GM12878 (cell line): ENCODE data around the gene TWF1. TPM values are rescaled to one million over a fixed set of nuclear protein-coding genes. Genes with fewer than 3 reads are reported as not detected.

Experiments used
- ATAC-seq: fragments of 200-7000 bp; cut with Tn5 transposase; 3 replicates; pipeline ENCODE4 v1.9.1; 2020; ENCODE audit warnings: mild to moderate bottlenecking, moderate library complexity
- BruUV-seq: library from RNA; stranded (reverse); fragments of 400-500 nt; replicated peaks from 2 replicates; lab custom pipeline; 2021; lab: Mats Ljungman, UMichigan
- CTCF ChIA-PET: fragments of 300-600 bp; sonication (Branson Sonifier 250); formaldehyde crosslinking; extraction: SDS; loops from one replicate; lab custom pipeline; 2021; ENCODE audit warnings: inconsistent platforms; lab: Yijun Ruan, JAX
- POLR2A ChIA-PET: fragments of 350-600 bp; formaldehyde crosslinking; extraction: SDS; loops from one replicate; lab custom pipeline; 2021; ENCODE audit warnings: inconsistent platforms; lab: Charles Lee
- RAD21 ChIA-PET: fragments of 300-600 bp; sonication (Branson Sonifier 250); formaldehyde crosslinking; loops from one replicate; lab custom pipeline; 2023; ENCODE audit warnings: antibody characterized with exemption; ENCODE audit not compliant: unreplicated experiment; lab: Charles Lee
- SMC1A ChIA-PET: fragments of 300-600 bp; sonication (Branson Sonifier 250); formaldehyde crosslinking; loops from one replicate; lab custom pipeline; 2023; ENCODE audit not compliant: unreplicated experiment, uncharacterized antibody; lab: Charles Lee
- DNase-seq: peaks from one replicate; pipeline ENCODE4 v3.0.0-alpha.2; 2011; ENCODE audit warnings: low read depth, low spot score
- FAIRE-seq: peaks from 3 replicates; lab custom pipeline; 2011; peaks lifted over from hg19 to GRCh38; lab: Jason Lieb, UNC
- H2AFZ ChIP-seq: 2 replicates; pipeline ENCODE4 v1.6.0; 2011; ENCODE audit warnings: low read depth, low read length, control low read depth; ENCODE audit not compliant: control insufficient read depth
- H3K27ac ChIP-seq: 2 replicates; pipeline ENCODE4 v1.5.1; 2011; ENCODE audit warnings: control low read depth; ENCODE audit not compliant: control insufficient read depth, insufficient read depth
- H3K27me3 ChIP-seq, 2 experiments: replicated peaks in 1 of 2; 2 replicates each; pipeline versions ENCODE4 v1.6.0 to v1.6.1; 2011; ENCODE audit warnings: low read length in 1 of 2; ENCODE audit not compliant: control insufficient read depth in 2 of 2, insufficient read depth in 2 of 2
- H3K36me3 ChIP-seq, 2 experiments: 2 replicates each; pipeline ENCODE4 v1.5.1; 2011; ENCODE audit warnings: low read length in 1 of 2; ENCODE audit not compliant: control insufficient read depth in 2 of 2, insufficient read depth in 2 of 2
- H3K4me1 ChIP-seq: 2 replicates; pipeline ENCODE4 v1.6.1; 2011; ENCODE audit warnings: mild to moderate bottlenecking, low read length, moderate library complexity, mixed read lengths; ENCODE audit not compliant: control insufficient read depth, insufficient read depth
- H3K4me2 ChIP-seq: 2 replicates; pipeline ENCODE4 v1.6.0; 2011; ENCODE audit warnings: control low read depth; ENCODE audit not compliant: control insufficient read depth, insufficient read depth
- H3K4me3 ChIP-seq: fragments of 200-600 bp; sonication (generic); 2 replicates; pipeline ENCODE4 v1.5.1; 2016
- H3K79me2 ChIP-seq: 2 replicates; pipeline ENCODE4 v1.6.0; 2011; ENCODE audit warnings: low read length; ENCODE audit not compliant: control insufficient read depth, insufficient read depth
- H3K9ac ChIP-seq: 2 replicates; pipeline ENCODE4 v1.8.0; 2011; ENCODE audit warnings: low read length, control low read depth, mixed read lengths; ENCODE audit not compliant: control insufficient read depth, insufficient read depth
- H3K9me3 ChIP-seq: replicated peaks from 3 replicates; pipeline ENCODE4 v1.5.1; 2011; ENCODE audit warnings: mild to moderate bottlenecking, low read length; ENCODE audit not compliant: control insufficient read depth, insufficient read depth
- H4K20me1 ChIP-seq: 2 replicates; pipeline ENCODE4 v1.6.0; 2011; ENCODE audit not compliant: control insufficient read depth, insufficient read depth
- BHLHE40 ChIP-seq, 2 experiments: fragments of 450-650 bp in 1 of 2; IDR thresholded peaks; 2 replicates each; pipeline ENCODE4 v1.6.1; 2011 to 2017; ENCODE audit warnings: low read depth in 2 of 2, borderline replicate concordance in 1 of 2, improper control_type of control experiment in 1 of 2, low read length in 1 of 2, mild to moderate bottlenecking in 1 of 2
- CHD2 ChIP-seq: IDR thresholded peaks from 2 replicates; pipeline ENCODE4 v1.6.1; 2011; ENCODE audit warnings: low read depth, low read length, improper control_type of control experiment, borderline replicate concordance
- HCFC1 ChIP-seq: fragments of 150-350 bp; IDR thresholded peaks from 2 replicates; pipeline ENCODE4 v1.6.1; 2014; ENCODE audit warnings: low read length
- NR2F1 ChIP-seq: fragments of 450-650 bp; conservative IDR thresholded peaks from 2 replicates; pipeline ENCODE4 v1.6.1; 2017; ENCODE audit warnings: mild to moderate bottlenecking
- POU2F2 ChIP-seq: IDR thresholded peaks from 3 replicates; pipeline ENCODE4 v1.6.1; 2011; ENCODE audit warnings: low read depth, mild to moderate bottlenecking, low read length, borderline replicate concordance
- RAD51 ChIP-seq: fragments of 450-650 bp; IDR thresholded peaks from 2 replicates; pipeline ENCODE4 v1.6.1; 2016; ENCODE audit warnings: moderate library complexity, mild to moderate bottlenecking, inconsistent platforms
- TBL1XR1 ChIP-seq: IDR thresholded peaks from 2 replicates; pipeline ENCODE4 v1.6.1; 2012; ENCODE audit warnings: low read depth, low read length, improper control_type of control experiment
- TCF12 ChIP-seq: IDR thresholded peaks from 2 replicates; pipeline ENCODE4 v1.6.1; 2011; ENCODE audit warnings: low read depth, mild to moderate bottlenecking, low read length
- YBX1 ChIP-seq: fragments of 450-650 bp; IDR thresholded peaks from 2 replicates; pipeline ENCODE4 v1.6.1; 2016; ENCODE audit warnings: antibody characterized with exemption
- ZNF24 ChIP-seq: fragments of 450-650 bp; IDR thresholded peaks from 2 replicates; pipeline ENCODE4 v1.6.1; 2017; ENCODE audit warnings: antibody characterized with exemption, mild to moderate bottlenecking
- WGBS: methylation state at CpG from one replicate; pipeline ENCODE4 v1.1.6; 2016; ENCODE audit warnings: low lambda C conversion rate; ENCODE audit not compliant: insufficient replicate concordance, insufficient coverage; ENCODE audit errors: missing lambda C conversion rate; 5-methylcytosine and 5-hydroxymethylcytosine counted together
- in situ Hi-C: fragments of 300-500 bp; cut with MboI; formaldehyde crosslinking; loops from 9 replicates; pipeline ENCODE4 v1.14.3; 2018; ENCODE audit warnings: mixed read lengths
- intact Hi-C: fragments of 100-400 bp; cut with micrococcal nuclease; formaldehyde crosslinking; loops from one replicate; pipeline ENCODE4 v1.14.2; 2022; ENCODE audit not compliant: unreplicated experiment
- polyA plus RNA-seq, 11 experiments: library from polyadenylated mRNA; depleted of rRNA in 4 of 11; unstranded in 6 of 11; stranded (reverse) in 5 of 11; fragments of >200 nt; fragmentation: Nextera tagmentation in 4 of 11; fragmentation: Illumina TruSeq in 1 of 11; extraction: Ambion mirVana in 4 of 11; extraction: Trizol in 1 of 11; gene quantifications; 1 replicate in 1 of 11; 2 replicates in 10 of 11; pipeline versions ENCODE4 v1.2.1 to v1.2.3, GENCODE V29; 2011 to 2016; ENCODE audit warnings: inconsistent platforms in 2 of 11, missing spikeins in 2 of 11, low read depth in 1 of 11
- total RNA-seq, 4 experiments: library from RNA; depleted of rRNA in 3 of 4; stranded (reverse); fragments of >200 nt in 3 of 4; fragmentation: Illumina TruSeq in 1 of 4; extraction: Trizol in 1 of 4; gene quantifications; 2 replicates each; pipeline versions ENCODE4 v1.2.1 to v1.2.3, GENCODE V29; 2013 to 2021
- TF ChIP-seq, protein P1 (sequence below): fragments of 450-650 bp; IDR thresholded peaks from 2 replicates; pipeline ENCODE4 v1.6.1; 2017; ENCODE audit warnings: borderline replicate concordance
- TF ChIP-seq, protein P2 (sequence below): IDR thresholded peaks from 2 replicates; pipeline ENCODE4 v1.6.1; 2011; ENCODE audit warnings: mild to moderate bottlenecking, low read depth, low read length, moderate library complexity; ENCODE audit not compliant: insufficient replicate concordance

Gene TWF1
- total and polyA plus RNA-seq, 10 of the 15 experiments (the other 5 are each of a cell fraction or from before 2014, with no cell fraction given): 8.7 to 23.5 (median 18.4) TPM

DNA sequence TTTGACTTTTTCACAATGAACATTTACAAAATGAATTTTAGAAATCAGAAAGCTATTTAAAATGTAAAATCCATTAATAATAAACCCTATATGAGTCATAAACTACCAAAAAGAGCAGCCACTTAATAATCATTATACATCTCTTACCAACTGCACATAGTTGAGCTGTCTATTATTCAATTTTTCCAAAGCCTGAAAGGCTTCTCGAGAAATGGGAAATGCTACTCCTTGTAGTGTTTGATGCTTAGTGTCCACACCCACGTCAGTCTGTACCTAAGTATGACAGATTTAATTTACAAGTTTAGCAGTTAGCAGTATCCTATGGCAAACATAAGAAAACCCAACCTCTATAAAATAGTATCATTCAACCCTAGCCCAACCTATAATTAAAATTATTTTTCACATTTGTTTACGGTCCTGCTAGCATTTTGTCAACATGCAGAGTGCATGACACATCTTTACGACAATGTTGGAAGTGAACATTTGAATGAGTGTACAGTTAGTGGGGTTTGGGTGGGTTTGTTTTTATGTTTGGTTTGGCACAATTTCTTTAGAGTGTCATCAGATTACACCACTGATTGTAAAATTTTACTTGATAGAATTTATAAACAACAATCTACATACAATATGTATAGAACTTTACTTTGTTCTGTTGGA lies 8.4 kb downstream of the TWF1 start (continued):
- TF ChIP-seq HCFC1 (no peak), TCF12 (no peak), NR2F1 (no peak), TBL1XR1 (no peak)

DNA sequence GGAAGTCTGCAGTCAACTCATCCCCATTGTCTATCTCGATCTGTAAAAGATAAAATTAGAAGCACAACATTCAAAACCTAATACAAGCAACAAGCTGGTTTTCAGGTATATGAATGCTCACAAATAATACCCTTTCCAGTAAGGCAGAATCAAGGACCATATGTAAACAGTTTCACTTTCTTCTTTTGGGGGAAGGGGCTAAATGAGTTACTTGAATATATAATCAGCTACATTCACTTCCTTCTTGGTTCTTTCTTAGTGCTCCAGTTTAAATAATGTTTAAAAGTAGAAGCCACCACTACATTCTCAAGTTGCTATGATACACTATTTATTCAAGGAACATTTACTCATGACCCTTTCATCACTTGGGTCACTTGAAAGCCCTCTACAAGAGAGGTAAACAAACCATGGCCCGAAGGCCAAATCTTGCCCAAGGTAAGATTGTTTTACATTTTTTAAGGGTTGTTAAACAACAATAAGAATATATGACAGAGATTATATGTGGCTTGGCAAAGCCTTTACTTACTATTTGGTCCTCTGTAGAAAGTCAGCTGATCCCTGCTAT lies 10.3 kb downstream of the TWF1 start:
- ATAC-seq (no peak), DNase-seq (no peak), FAIRE-seq (no peak)
- H4K20me1 ChIP-seq: no peaks in the 10 kb centered on the region
- H3K27me3 ChIP-seq: no peaks in the 10 kb centered on the region
- H3K4me1 ChIP-seq: no peaks in the 10 kb centered on the region
- H3K4me3 ChIP-seq: no peak overlapping the region
- ChIA-PET RAD21 (interaction anchor here (1.5 kb wide), 1 partner anchor 86 kb away, joined by 7 read pairs; no protein-coding TSS in a partner anchor), POLR2A (no interaction called here), CTCF (interaction anchor here (2.0 to 2.4 kb wide), 2 partner anchors 18 to 87 kb away, joined by 4 to 6 read pairs; no protein-coding TSS in a partner anchor), SMC1A (interaction anchor here (0.7 kb wide), 1 partner anchor 9 kb away, joined by 3 read pairs; no protein-coding TSS in a partner anchor)
- intact Hi-C loops: no loop called here
- no peaks in the 10 kb centered on the region for H3K9me3 ChIP-seq
- H3K79me2 ChIP-seq: no peaks in the 10 kb centered on the region
- in situ Hi-C loops: no loop called here
- peaks cover 0 to 21% of the 10 kb centered on the region in 2 experiments; a peak in 3 of 4 replicates for H3K36me3 ChIP-seq
- no peak overlapping the region for H3K27ac ChIP-seq
- H3K4me2 ChIP-seq: no peak overlapping the region
- 79% methylated on average over 2 of the region's 2 CpGs for WGBS
- no peak overlapping the region for H2AFZ ChIP-seq
- BruUV-seq: no TSS peak
- TF ChIP-seq BHLHE40 (IDR thresholded peaks at IDR 0.05; ENCODE audit: borderline replicate concordance in 1 of 2, low read depth in 2 of 2, low read length in 1 of 2): no peak
- TF ChIP-seq HCFC1: no peak
- no peak for TF ChIP-seq RAD51
- TF ChIP-seq YBX1: no peak
- no peak for TF ChIP-seq POU2F2
- TF ChIP-seq ZNF24: no peak
- no peak for TF ChIP-seq CHD2
- TF ChIP-seq, protein P1, sequence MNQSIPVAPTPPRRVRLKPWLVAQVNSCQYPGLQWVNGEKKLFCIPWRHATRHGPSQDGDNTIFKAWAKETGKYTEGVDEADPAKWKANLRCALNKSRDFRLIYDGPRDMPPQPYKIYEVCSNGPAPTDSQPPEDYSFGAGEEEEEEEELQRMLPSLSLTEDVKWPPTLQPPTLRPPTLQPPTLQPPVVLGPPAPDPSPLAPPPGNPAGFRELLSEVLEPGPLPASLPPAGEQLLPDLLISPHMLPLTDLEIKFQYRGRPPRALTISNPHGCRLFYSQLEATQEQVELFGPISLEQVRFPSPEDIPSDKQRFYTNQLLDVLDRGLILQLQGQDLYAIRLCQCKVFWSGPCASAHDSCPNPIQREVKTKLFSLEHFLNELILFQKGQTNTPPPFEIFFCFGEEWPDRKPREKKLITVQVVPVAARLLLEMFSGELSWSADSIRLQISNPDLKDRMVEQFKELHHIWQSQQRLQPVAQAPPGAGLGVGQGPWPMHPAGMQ: no peak
- TF ChIP-seq, protein P2, sequence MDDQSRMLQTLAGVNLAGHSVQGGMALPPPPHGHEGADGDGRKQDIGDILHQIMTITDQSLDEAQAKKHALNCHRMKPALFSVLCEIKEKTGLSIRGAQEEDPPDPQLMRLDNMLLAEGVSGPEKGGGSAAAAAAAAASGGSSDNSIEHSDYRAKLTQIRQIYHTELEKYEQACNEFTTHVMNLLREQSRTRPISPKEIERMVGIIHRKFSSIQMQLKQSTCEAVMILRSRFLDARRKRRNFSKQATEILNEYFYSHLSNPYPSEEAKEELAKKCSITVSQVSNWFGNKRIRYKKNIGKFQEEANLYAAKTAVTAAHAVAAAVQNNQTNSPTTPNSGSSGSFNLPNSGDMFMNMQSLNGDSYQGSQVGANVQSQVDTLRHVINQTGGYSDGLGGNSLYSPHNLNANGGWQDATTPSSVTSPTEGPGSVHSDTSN: no peak
- no peak overlapping the region for H3K9ac ChIP-seq
